UCSD-AML1 (cell line): ENCODE data around the gene SEMA4G.
A peak's percentile ranks its signal among the peaks of the same experiment; 100 is the strongest.

ENCODE experiments used
- DNase-seq: peaks from one replicate; lab custom pipeline; 2025; ENCODE audit not compliant: unreplicated experiment; lab: John Stamatoyannopoulos, UW

SEMA4G gene

DNA sequence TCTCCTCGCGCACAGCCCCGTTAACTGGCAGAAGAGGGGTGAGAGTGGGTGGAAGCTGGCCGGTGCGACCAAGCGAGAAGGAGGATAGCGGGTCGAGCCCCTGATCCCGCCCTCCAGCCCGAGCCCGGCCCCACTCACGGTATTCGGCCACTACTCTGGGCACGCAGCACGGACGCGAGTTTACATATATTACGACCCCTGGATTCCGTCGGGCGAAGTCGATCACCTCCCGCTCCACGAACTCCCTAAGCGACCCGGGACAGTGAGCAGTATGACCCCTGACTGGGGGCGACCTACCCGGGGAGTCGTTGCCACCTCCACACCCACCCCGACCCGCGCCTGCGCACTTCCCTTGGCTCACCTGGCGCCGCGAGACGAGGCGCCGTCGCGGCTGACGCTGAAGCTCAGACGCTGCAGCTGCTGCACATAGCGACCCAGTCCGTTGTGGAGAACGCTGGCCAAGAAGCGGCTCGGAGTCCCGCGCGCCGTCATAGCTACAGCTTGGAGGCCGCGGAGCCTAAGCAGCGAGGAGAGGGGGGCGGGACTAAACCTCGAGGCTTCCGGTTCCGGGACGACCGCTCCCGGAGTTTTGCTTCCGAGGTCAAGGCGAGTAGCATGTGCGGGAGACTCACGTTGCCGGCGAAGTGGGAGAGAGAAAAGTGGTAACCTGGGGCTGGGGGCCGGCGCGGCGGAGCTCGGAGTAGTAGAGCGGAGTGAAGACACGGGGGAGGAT is 17.8 kb downstream of the SEMA4G start, which contains the start of the genes MRPL43 and TWNK:
Gene MRPL43, minus strand, starts transcription at position 546 of the 733 bp plus-strand sequence. Its CDS starts 54 bp downstream, at position 492.
Gene TWNK, plus strand, starts transcription at position 592 of the 733 bp plus-strand sequence. CDS start 668 bp downstream, outside the sequence.
- DNase-seq: peak; percentile 82

DNA sequence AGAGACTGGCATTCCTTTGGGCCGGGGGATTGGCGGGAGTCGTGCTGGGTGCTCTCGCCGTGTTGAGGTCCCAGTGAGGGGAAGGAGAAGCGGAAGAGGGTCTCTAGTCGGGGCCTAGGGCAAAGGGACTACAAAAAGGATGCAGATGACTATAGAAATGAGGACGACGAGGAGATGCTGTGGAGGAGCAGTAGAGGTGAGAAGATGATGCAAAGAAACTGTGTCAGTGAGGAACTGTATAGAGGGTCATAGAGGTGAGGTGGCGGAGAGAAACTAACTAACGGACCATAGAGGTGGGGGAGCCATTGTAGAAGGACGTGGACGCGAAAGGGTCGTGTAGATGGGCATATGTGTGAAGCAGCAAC is 18.4 kb downstream of the SEMA4G start:
- no peak for DNase-seq

DNA sequence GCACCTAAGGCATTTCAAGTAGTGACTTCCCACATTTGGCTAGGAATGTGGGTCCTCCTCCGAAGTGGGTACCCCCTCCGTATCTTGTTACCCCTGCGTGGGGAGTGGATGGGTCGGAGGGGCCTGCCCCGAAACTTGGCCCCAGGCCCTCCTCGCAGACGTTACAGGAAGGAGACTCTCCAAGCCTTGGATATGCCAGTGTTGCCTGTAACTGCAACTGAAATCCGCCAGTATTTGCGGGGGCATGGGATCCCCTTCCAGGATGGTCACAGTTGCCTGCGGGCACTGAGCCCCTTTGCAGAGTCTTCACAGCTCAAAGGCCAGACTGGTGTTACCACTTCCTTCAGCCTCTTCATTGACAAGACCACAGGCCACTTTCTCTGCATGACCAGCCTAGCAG is 18.9 kb downstream of the SEMA4G start:
- no peak for DNase-seq

DNA sequence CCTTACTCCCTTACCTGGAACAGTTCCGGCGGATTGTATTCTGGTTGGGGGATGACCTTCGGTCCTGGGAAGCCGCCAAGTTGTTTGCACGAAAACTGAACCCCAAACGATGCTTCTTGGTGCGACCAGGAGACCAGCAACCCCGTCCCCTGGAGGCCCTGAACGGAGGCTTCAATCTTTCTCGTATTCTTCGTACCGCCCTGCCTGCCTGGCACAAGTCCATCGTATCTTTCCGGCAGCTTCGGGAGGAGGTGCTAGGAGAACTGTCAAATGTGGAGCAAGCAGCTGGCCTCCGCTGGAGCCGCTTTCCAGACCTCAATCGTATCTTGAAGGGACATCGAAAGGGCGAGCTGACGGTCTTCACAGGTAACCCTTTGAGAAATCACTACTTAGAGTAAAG is 19.8 kb downstream of the SEMA4G start:
- no peak for DNase-seq

DNA sequence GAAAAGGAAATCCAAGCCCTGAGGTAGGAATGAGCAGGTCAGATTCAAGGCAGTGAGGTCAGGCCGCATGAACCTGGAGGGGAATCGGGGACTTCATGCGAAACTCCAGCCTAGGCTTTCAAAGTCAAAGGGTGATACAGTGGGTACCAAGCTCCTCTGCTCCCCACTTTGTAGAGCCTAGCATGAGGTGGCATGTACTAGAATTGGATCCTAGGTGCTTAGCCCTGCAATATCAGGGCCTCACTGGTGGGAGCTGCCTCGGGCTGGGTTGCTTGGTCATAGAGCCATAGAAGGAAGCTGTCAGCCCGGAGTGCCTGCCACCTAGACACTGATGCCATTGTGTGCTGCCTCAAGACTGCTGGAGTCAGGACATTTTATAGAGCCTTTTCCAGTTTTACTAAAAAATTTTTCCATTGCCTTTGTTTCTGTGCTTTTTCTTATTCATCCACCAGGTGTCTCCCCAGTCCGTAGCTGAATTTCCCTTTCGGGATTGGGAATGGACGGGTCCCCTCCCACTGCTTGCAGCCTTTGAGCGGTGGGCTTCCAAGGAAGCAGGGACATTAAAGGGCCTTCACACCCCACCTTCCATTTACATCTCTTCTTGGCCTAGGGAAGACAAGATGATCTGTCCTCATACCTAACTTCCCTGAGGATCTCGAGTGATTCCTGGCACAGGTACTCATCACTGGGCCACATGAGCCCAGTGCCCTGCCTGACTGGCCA is 24.8 kb downstream of the SEMA4G start:
- no peak for DNase-seq

DNA sequence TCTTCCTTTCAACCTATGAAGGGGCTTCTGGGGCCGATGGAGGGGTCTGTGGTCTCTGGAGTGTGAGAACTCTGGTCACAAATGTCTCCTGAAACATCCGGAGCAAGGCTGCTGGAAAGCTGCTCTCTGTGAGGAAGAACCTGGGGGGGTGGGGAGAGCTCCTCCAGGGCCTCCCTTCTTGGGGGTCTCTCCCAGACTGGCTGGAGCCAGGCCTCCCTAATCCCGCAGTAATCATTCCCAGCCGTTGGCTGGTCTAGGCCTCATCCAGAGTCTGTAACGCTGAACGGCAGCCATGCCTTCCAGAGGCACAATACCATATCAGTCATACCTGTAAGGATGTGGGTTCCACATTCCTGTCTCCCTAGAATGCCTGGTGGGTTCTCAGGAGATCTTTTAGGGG is 25.9 kb downstream of the SEMA4G start:
- DNase-seq: no peak

DNA sequence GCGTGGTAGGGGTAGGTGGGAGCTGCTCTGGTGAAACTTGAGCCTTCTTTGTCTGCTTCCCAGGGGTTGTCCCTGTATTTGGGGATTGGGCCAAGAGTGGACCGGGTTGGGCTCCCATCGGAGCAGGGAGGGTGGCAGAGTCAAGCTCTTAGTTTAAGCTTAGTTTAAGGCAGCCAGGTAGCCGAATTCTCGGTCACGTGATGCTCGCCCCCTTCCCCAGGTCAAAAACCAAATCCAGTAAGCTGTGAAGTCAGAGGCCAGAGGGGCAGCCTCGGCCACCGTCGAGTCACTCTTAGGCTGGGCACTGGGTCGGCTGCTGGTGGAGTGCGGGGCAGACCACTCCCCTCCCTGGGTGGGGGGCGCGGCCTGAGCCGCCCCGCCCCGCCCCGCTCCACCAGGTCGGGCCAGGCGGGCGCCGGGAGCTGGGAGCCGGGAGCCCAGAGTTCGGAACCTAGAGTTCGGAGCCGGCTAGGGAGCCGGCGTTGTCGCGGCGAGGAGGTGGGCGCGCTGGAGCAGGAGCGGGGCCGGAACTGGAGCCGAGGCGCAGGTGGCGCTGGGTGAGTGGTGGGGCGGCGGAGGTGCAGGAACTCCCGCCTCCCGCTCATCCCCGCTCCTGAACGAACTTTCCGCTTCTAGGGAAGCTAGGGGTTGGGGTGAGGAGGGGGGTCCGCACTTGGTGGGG is 27.5 kb downstream of the SEMA4G start:
- peak; percentile 63 for DNase-seq

DNA sequence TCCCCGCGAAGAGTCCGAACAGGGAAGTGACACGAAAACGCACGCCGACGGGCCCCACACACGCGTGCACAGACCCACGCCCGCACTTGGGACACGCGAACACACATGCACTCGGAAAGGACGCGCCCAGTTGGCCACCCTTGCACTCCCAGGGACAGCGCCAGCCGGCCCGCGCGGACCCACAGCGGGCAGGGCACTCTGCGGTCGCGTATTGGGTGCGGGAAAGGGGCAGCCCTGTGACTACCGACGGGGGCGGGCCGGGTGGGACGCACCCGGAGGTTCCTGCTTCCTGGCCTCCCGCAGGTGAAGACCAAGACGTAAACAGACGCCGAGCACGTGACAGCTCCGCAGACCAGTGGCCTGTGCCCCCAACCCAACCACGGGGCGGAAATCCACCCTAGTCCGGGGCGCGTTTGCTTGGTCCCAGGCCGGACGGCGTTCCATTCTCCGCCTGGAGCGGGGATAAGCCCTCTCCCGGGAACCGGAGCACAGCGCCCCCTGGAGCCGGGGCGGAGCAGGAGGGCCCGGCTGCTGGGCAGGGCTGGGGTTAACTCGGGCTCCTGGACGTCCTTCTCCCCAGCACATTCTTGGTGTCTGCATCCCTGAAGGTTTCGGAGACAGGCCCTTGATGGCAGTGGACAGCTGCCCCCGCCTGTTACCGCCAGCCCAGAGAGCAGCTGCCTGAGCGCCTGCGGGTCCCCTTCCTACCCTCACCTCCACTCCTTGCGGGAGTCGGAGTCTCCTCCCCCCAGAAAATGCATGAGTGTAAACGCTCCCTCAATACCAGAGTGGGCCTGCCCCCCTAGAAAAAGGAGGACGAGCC is 28.3 kb downstream of the SEMA4G start:
- peak; percentile 90 for DNase-seq

DNA sequence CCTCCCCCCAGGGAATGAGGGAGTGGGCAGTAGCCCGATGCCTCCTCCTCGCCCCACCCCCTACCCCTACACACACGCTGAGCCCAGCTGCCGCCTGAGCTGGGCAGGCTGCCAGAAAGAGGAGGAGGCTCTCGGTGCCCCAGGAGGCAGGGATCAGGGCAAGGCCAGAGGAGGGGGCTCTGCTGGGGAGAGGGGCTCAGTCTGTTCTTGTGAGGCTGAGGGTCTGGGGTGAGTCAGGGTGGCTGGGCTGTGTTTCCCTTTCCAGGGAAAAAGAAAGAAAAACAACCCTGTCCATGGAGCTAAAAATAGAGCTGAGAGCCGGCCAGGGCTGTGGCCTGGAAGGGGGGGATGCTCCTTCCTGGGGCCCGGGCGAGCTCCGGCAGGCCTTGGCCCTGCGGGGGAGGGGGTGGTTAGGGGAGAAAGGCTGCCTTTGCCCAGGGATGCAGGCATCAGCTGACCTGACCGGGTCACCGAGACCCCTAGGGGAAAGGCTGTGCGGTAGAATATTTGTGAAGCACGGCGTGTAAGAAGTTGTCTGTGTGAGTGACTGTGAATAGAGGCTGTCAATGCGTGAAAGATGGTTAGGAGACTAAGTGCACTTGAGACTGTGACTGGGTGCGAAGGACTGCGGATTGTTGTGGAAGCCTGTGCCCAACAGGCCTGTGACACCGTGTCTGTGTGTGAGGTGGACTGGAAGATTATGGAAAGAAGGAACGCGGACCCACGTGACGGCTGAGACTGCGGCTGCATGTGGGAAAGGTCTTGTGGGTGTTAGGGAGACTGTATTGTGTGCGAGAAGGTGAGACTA is 29.1 kb downstream of the SEMA4G start:
- DNase-seq: peak; percentile 85

DNA sequence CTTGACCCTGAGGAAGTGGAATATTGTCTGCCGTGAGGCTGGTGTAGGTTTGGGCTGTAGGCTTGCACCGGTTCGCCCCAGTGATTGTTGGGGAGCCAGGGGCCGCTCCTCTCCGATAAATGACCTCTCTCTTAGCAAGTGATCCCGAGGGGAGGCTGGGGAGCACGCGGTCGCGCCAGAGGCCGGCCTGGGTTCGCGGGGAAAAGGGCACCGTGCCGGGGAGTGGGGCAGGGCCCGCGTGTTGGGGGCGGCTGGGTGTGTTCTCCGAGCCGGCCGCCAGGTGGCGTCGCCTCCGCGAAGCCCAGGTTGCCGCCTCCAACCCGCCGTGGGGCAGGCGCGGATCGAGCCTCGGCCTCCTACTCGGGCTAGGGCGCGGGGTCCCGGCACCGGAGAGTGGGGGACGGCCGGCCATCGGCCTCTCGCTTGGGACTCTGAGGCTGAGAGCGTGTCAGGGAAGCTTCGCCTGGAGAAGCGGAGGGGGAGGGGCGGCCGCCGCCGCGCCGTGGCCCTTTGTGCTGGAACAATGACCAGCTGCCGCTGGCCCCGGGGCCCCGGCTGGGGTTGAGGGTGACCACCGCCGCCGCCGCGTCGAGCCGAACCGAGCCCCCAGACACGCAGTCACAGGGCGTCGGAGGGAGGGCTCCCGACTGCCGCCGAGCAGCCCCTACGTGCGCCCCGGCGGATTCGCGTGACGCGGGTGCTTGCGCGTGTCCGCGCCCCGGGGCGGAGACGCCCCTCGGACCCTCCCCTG is 29.9 kb downstream of the SEMA4G start:
- DNase-seq: peak; percentile 85

DNA sequence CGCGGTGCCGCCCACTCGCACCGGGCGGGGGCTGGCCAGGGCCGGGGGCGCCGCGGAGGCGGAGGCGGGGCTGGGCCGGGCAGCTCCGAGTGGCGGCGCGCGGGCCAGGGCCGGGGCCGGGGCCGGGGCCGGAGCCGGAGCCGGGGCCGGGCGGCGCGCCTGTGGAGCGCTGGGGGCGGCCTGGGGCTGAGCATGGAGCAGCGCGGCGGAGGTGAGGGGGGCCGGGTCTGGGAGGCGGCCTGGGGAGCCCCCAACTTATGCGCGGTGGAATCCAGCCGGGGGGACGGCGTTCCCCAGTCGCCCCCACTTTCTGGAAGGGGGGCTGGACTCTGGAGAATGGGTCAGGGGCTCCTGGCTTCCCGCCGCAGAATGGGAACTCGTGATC is 30.4 kb downstream of the SEMA4G start, which contains the start of gene LZTS2:
Gene LZTS2, plus strand, starts transcription at position 67 of the 385 bp plus-strand sequence. CDS start 2,731 bp downstream, outside the sequence.
- DNase-seq: no peak

DNA sequence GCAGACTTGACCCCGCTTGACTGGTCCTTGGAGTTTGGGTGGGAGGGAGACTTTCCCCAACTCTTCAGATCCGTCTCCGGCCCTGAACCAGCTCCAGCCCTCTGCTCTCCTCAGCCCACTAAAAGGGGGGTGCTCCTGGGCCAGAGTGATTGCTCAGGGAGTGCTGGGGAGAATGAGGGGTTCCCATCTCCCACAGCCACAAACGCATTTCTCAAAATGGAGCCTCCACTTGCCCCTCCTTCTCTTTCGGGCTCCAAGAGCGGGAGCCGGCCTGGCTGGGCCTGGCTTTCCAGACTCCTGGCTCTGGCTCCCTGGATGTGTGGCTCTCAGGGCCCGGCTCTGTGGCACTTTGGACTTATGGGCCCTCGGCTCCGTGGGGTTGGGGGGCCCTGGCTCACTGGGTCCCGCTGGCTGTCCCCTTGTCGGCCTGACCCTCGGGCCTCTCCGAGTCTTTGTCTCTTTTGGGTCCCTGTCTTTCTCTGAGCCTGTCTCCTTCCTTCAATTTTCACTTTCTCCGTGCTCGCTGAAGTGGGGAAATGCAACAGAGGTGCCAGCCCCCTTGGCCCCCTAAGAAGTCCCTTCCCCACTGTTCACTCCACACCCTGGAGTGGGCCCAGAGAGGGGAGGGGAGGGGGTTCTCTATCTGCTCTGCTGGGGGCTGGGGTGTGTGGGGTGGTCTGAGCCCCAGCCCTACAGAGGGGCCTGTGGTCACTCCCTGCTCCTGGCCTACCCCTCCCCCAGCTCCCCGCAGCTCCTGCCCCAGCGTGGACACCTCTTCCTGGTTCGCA is 31.0 kb downstream of the SEMA4G start:
- peak; percentile 30 for DNase-seq

DNA sequence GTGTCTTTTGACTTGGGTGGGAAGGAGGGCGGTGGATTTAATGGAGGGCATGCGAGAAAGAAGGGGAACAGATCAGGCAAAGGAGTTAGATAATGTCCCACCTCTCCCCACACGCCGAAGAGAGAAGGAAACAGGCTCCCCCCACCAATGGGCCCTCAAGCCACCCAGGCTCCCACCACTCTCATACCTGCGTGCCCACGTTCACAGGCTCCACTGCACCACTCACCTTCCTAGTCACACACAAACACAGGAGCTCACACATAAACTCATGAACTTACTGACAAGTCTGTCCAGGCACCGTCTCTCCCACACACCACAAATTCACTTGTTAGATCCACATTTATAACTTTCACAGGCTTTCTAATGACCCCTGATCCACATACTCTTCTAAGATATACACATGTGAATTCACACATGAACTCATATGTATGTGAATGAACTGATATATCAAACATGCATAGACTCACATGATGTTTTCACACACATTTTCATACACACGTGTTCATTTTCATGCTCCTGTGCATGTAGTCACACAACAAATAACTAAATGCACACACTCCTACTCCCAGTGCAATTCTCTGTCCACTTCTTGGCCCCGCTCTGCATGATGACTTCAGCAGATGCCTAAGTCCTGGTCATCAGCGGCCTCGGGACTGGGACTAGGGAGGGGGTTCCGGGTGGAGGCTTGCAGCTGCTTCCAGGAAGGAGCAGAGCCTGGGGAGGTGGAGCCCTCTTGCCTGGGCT is 31.8 kb downstream of the SEMA4G start:
- DNase-seq: peak; percentile 72

DNA sequence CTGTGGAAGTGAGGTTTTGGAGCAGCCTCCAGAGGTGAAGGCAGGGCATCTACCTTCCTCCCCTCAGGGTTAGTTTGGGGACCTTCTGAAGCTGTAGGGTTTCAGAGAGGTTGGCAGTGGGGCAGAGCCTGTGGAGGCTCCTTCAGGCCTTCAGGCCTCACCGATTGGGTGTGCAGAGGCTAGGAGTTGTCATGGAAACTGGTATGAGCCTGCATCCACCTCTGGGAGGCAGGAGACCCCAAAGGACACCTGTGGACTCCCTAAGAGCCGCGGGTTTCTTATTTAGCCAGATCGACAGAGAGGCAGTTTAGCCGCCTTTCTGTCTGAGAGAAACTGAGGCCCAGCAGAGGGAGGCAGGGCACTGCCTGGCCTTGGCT is 32.3 kb downstream of the SEMA4G start:
- DNase-seq: no peak

DNA sequence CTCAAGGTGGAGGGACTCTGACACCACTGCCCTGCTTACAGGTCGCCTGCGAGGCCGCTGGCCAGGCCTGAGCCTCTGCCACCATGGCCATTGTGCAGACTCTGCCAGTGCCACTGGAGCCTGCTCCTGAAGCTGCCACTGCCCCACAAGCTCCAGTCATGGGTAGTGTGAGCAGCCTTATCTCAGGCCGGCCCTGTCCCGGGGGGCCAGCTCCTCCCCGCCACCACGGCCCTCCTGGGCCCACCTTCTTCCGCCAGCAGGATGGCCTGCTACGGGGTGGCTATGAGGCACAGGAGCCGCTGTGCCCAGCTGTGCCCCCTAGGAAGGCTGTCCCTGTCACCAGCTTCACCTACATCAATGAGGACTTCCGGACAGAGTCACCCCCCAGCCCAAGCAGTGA is 33.2 kb downstream of the SEMA4G start:
- DNase-seq: no peak

DNA sequence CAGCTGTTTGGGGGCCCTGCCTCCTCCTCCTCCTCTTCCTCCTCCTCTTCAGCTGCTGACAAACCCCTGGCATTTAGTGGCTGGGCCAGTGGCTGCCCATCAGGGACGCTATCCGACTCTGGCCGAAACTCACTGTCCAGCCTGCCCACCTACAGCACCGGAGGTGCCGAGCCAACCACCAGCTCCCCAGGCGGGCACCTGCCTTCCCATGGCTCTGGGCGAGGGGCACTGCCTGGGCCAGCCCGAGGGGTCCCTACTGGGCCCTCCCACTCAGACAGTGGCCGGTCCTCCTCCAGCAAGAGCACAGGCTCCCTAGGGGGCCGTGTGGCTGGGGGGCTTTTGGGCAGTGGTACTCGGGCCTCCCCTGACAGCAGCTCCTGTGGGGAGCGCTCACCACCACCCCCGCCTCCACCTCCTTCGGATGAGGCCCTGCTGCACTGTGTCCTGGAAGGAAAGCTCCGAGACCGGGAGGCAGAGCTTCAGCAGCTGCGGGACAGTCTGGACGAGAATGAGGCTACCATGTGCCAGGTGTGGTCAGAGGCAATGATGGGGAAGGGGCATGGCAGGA is 34.4 kb downstream of the SEMA4G start:
- DNase-seq: no peak

DNA sequence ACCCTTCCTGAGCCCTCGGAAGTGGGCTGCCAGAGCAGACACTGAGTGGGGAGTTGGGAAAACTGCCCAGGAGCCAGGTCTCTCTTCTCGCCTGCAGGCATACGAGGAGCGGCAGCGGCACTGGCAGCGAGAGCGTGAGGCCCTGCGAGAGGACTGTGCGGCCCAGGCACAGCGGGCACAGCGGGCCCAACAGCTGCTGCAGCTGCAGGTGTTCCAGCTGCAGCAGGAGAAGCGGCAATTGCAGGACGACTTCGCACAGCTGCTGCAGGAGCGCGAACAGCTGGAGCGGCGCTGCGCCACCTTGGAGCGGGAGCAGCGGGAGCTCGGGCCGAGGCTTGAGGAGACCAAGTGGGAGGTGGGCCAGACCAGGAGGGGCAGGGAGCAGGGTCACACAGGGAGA is 36.1 kb downstream of the SEMA4G start:
- no peak for DNase-seq
